Fibroblast of peridontal ligament (primary cell): ENCODE measurements around the gene TOMM34.

Source experiments
- DNase-seq: peaks from one replicate; pipeline ENCODE4 v3.0.0-alpha.2; 2010; ENCODE audit errors: extremely low read depth

The TOMM34 gene

DNA sequence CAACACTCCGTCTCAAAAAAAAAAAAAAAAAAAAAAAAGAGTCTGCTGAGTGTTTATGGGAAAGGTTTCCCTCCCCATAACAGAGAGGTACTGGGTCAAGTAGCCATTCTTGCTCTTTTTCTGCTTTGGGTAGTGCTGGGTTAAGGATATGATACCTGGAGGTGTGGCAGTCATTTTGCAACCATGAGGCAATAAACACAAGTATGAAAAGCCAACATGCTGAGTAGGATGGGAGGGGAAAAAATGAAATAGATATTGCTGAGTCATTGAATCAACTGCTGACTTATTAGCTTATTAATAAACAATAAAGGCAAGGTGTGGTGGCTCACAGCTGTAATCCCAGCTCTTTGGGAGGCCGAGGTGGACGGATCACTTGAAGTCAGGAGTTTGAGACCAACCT lies 2.3 kb upstream of the TOMM34 start:
- no peak for DNase-seq

- DNase-seq, result peak; percentile 38
Observed at GRCh38 chr20:44961870-44962267, 1.7 kb upstream of the TOMM34 start.

- no peak for DNase-seq
Observed at GRCh38 chr20:44961011-44961869, 1.0 kb upstream of the TOMM34 start.

- DNase-seq, result peak; percentile 46
Observed at GRCh38 chr20:44959638-44960102, 527 bp downstream of the TOMM34 start.

- DNase-seq, result peak; percentile 34
Observed at GRCh38 chr20:44959082-44959637, 1.0 kb downstream of the TOMM34 start.

- DNase-seq, result no peak
Observed at GRCh38 chr20:44958276-44958675, 1.9 kb downstream of the TOMM34 start.

- no peak for DNase-seq
Observed at GRCh38 chr20:44956410-44956809, 3.8 kb downstream of the TOMM34 start.

GRCh38 chr20:44955270-44955669 lies 4.9 kb downstream of the TOMM34 start:
- DNase-seq, result no peak

DNA sequence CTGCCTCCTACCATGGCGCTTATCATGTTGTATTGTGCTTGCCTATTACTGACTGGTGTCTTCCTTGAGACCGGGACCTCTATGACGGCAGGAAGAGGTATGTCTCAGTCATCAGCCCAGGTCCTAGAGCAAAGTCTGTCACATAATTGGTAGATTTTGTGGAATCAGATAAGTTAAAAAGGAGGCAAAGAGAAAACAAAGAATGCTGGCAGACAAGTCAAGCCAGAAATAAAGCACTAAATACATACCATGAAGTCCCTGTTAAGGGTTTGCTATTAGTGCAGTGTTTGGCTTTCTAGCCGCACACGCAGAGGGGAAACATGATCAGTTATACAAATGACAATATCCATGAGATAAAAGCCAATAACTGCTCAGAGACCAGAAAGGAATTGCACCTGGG lies 6.0 kb downstream of the TOMM34 start:
- DNase-seq, result no peak

GRCh38 chr20:44952731-44953130 lies 7.5 kb downstream of the TOMM34 start:
- no peak for DNase-seq

DNA sequence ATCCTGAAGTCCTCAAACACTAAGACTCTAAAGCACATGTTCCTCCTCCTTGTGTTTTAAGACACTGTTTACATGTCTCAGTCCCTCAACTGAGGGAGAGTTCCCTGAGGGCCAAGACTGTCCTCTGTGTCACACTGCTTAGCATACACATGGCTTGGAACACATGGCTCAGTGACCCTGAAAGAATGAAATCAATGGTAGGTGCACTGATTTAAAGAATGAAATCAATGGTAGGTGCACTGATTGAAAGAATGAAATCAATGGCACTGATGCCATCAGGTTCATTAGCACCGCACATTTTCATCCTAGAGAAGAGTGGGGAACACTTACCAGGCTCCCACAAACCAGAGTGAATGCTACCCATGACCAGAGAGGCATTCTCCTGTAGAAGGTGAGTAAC lies 9.8 kb downstream of the TOMM34 start:
- no peak for DNase-seq

- no peak for DNase-seq
Observed at GRCh38 chr20:44948513-44948912, 11.7 kb downstream of the TOMM34 start.

DNA sequence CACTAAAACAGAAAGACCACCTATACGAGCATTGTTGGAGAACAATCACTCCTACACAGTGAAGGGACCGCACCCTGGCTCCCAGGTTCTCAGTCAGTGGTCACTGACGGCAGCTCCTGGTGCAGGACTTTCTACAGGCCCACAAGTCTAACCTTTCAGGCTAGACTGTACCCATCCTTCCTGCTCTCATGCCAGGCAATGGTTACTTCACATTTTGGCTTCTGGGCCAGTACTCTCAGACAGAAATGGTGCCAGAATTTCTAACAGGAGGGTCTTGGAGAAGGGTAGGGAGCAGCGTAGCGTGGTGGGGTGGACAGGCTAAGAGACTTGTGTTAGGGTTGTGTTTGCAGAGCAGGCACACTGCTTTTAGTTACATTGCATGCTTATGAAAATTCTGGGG lies 12.1 kb downstream of the TOMM34 start:
- DNase-seq, result no peak

DNA sequence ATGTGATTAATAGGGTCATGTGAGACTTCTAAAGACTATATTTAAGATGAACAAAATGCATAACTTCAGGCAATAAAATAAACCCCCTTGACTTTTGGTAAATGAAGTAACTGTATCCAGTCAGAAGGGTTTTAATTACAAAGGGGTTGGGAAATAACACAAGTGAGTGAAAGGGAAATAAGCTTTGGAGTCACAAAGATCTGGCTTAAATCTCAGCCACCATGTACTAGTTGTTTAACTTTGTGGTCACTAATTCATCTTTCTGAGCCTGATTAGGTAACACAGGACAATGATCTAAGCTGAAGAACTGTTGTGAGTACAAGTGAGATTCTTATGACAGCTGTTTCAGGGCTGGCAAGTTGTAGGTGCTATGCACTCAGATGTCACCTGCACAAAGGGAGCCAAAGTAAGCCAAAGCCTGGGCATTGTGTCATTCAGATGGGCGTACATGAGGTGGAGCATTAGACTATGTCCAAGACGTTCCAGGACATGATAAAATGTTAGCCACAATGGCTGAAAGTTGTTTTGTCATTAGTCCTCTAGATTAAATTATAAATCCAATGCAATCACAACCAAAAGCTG lies 13.8 kb downstream of the TOMM34 start:
- DNase-seq, result peak; percentile 30

DNA sequence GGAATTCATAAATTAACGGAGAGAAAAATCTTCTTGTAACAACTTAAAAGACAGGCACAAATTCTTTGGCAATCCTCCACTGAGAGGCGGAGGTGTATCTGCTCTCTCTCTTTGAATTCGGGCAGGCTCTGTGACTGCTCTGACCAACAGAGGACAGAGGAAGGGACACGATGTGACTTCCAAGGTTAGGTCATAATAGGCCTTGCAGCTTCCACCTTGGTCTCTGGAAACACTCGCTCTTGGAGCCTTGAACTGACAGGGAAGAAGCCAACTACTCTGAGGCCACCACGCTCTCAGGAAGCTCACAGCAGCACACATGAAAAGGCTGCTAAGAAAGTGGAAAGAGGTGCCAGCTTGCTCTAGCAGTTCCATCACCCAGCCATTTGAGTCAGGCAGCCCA lies 14.9 kb downstream of the TOMM34 start:
- no peak for DNase-seq

DNA sequence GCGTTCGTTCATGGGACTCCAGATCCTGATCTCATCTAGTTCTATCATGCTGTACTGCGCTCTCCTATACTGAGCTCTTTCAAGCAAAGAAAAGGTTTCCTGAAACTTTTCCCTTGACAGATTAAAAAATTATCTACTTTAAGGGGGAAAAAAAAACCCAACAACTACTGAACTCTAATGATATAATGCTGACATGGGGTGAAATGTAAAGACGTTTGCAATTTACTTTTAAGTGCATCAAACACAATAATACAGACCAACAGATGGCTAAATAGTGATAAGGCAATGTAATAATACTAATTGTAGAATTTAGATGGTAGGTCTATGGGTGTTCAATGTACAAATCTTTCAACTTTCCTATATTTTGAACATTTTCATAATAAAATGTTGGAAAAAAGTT lies 16.4 kb downstream of the TOMM34 start:
- no peak for DNase-seq

GRCh38 chr20:44942264-44942973 lies 17.8 kb downstream of the TOMM34 start:
- DNase-seq, result no peak

GRCh38 chr20:44941120-44941691 lies 19.0 kb downstream of the TOMM34 start:
- DNase-seq, result no peak

GRCh38 chr20:44938637-44939036 lies 21.6 kb downstream of the TOMM34 start:
- DNase-seq, result no peak

DNA sequence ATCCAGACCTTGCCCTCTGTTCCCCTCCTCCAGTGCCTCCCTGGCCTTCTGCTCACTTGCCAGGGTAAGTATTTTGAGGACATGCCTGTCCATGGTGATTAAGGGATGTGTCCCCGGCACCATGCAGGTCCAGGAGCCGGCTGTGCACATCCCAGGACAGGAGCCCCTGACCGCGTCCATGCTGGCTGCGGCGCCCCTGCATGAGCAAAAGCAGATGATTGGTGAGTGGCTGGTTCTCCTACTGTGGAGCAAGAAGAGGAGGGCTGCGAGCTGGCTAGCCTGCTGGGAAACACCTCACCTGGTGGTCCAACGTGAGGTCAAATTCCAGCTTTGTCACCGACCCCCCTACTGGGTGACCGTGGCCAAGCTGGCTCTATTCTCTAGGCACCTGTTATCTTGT lies 23.7 kb downstream of the TOMM34 start:
- no peak for DNase-seq

- no peak for DNase-seq
Observed at GRCh38 chr20:44932916-44933315, 27.3 kb downstream of the TOMM34 start.

GRCh38 chr20:44931911-44932310 lies 28.3 kb downstream of the TOMM34 start:
- no peak for DNase-seq
